NT2/D1 (cell line): Measurements from ENCODE around the gene SCART1.
"Not testable (repeated sequence)": the region's sequence is repeated elsewhere in the genome, so short reads cannot be mapped to it uniquely, and the experiment has no call there.

ENCODE experiments used
- DNase-seq: peaks from one replicate; pipeline ENCODE4 v3.0.0-alpha.2; 2011; ENCODE audit warnings: low read depth, low spot score
- H3K27me3 ChIP-seq: 2 replicates; pipeline ENCODE4 v1.6.0; 2011; ENCODE audit warnings: mild to moderate bottlenecking; ENCODE audit not compliant: insufficient read length, insufficient read depth
- H3K36me3 ChIP-seq: 2 replicates; pipeline ENCODE4 v1.6.1; 2011; ENCODE audit warnings: mild to moderate bottlenecking, low read length, mixed read lengths; ENCODE audit not compliant: insufficient read depth, insufficient read length
- H3K4me1 ChIP-seq: 2 replicates; pipeline ENCODE4 v1.5.1; 2011; ENCODE audit not compliant: insufficient read depth, insufficient read length
- H3K4me3 ChIP-seq: 2 replicates; pipeline ENCODE4 v1.5.1; 2011; ENCODE audit warnings: low read depth; ENCODE audit not compliant: insufficient read length
- H3K9ac ChIP-seq: 2 replicates; pipeline ENCODE4 v1.6.0; 2011; ENCODE audit warnings: low read depth; ENCODE audit not compliant: insufficient read length
- H3K9me3 ChIP-seq: 2 replicates; pipeline ENCODE4 v1.5.1; 2011; ENCODE audit warnings: mild to moderate bottlenecking, low read length; ENCODE audit not compliant: insufficient read depth
- SUZ12 ChIP-seq: IDR thresholded peaks from 2 replicates; pipeline ENCODE4 v1.6.1; 2011; ENCODE audit not compliant: insufficient read length, insufficient read depth; ENCODE audit errors: extremely low read depth
- YY1 ChIP-seq: IDR thresholded peaks from 2 replicates; pipeline ENCODE4 v1.6.1; 2011; ENCODE audit not compliant: insufficient read length, insufficient read depth
- ZNF274 ChIP-seq: IDR thresholded peaks from 2 replicates; pipeline ENCODE4 v1.6.1; 2011; ENCODE audit warnings: mild to moderate bottlenecking, low read depth, low read length

SCART1 gene

DNA sequence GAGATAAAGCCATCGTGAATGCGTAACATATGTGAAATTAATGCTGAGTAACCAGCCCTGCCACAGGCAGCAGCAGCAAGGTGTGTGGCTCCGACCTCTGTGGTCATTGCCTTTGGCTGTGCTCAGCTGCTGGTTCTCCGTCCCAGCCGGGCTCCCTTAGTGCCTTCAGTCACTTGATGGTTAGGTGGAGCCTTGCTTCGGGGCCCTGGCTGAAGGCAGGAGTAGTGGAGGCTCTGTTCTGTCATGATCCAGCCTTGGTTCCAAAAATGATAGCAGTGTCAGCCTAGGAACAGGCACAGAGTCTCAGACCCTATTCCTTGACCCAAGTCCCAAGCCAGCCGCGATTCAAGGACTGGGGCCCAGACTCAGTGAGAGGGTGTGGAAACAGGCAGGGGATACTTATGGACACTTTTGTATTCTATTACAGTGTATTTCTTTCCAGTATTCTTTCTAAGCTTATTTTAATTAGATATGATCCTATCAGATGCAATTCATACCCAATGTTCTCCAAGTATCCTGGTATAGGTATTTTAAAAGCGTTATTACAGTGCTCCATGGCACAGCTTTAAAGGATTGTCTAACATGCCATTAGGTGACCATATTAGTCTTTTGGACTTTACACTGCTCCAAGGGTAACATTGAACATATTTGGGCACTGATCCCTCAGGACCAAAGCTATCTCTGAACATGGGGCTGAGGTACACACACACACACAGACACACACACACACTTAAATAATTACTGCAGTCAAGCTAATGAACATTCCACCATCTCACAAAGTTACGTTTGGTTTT is 9.0 kb downstream of the SCART1 start:
- Histone ChIP-seq H3K9me3 (no peaks in the 10 kb centered on the region), H3K36me3 (no peaks in the 10 kb centered on the region), H3K4me3 (no peak overlapping the region), H3K4me1 (no peaks in the 10 kb centered on the region), H3K9ac (no peak overlapping the region), H3K27me3 (peaks cover 26% of the 10 kb centered on the region)
- TF ChIP-seq YY1: no peak
- TF ChIP-seq ZNF274: no peak
- no peak for TF ChIP-seq SUZ12
- no peak for DNase-seq

GRCh38 chr10:133464582-133465031 is 10.9 kb downstream of the SCART1 start:
- no peaks in the 10 kb centered on the region for H3K4me1 ChIP-seq
- H3K36me3 ChIP-seq: no peaks in the 10 kb centered on the region
- TF ChIP-seq SUZ12 (no peak), ZNF274 (no peak), YY1 (no peak)
- H3K4me3 ChIP-seq: no peak overlapping the region
- peaks cover 26% of the 10 kb centered on the region for H3K27me3 ChIP-seq
- no peak for DNase-seq
- H3K9ac ChIP-seq: peak overlapping the region; percentile 50
- no peaks in the 10 kb centered on the region for H3K9me3 ChIP-seq

GRCh38 chr10:133465191-133465949 is 11.6 kb downstream of the SCART1 start:
- Histone ChIP-seq H3K4me1 (no peaks in the 10 kb centered on the region), H3K9ac (peak overlapping the region; percentile 50), H3K4me3 (peak overlapping the region; percentile 30), H3K9me3 (no peaks in the 10 kb centered on the region), H3K36me3 (no peaks in the 10 kb centered on the region), H3K27me3 (peaks cover 26% of the 10 kb centered on the region)
- no peak for TF ChIP-seq SUZ12
- no peak for TF ChIP-seq ZNF274
- TF ChIP-seq YY1: no peak
- no peak for DNase-seq

DNA sequence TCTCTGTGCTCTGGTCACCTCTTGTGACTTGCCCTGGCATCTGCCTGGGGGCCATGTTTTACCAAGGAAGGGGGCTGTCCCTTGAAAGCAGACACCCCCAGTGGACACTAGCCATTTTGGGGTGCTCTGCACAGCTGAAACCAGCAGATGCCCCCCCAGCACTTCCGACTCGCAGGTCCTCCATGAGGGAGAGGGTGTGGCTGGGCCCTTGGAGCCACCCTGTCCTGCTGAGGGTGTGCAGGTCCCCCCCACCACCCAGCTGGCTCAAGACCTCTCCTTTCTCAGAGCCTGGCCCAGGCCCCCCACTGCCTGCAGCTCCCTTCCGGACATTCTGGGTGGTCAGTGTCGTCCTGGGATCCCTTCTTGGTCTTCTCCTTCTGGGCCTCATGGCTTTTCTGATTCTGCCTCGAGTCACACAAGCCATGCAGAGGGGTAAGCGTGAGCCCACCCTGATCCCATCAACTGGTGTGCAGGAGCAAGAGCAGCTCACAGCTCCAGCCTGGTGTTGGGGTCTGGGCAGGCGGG is 12.3 kb downstream of the SCART1 start:
- H3K36me3 ChIP-seq: no peaks in the 10 kb centered on the region
- H3K9me3 ChIP-seq: no peaks in the 10 kb centered on the region
- DNase-seq: no peak
- H3K9ac ChIP-seq: no peak overlapping the region
- TF ChIP-seq ZNF274 (no peak), YY1 (no peak), SUZ12 (no peak)
- H3K4me3 ChIP-seq: no peak overlapping the region
- peaks cover 26% of the 10 kb centered on the region for H3K27me3 ChIP-seq
- H3K4me1 ChIP-seq: no peaks in the 10 kb centered on the region

- no peak for DNase-seq
- Histone ChIP-seq H3K36me3 (no peaks in the 10 kb centered on the region), H3K4me1 (no peaks in the 10 kb centered on the region), H3K9me3 (no peaks in the 10 kb centered on the region), H3K27me3 (peaks cover 26% of the 10 kb centered on the region), H3K4me3 (no peak overlapping the region), H3K9ac (no peak overlapping the region)
- no peak for TF ChIP-seq YY1
- no peak for TF ChIP-seq ZNF274
- TF ChIP-seq SUZ12: no peak
Measured at GRCh38 chr10:133466683-133467275, 13.0 kb downstream of the SCART1 start.

DNA sequence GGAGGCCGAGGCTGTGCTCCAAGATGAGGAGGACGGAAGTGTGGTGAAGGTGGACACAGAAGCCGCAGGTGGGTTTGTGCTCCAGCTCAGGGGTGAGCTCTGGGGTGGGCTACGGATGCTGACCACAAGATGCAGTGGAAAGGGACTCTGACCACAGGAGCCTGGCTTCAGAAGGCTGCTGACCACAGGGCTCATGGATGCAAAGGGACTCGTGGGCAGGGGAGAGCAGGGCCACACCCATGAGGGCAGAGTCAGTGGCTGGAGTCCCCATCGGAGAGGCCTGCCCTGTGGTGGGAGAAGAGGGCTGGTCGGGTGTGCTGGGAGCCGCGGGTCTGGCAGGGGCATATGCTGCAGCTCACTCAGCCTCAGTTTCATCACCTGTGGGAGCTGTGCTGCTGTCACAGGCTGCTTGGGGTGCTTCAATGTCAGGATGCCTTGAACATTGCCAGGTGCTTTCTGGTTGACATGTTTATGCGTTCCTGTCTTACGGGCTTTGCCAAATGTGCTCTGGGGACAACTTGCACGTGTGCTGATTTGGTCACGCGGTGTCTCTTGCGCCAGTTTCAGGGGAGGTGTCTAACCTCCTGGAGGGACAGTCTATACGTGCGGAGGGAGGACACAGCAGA is 13.7 kb downstream of the SCART1 start:
- H3K4me1 ChIP-seq: no peaks in the 10 kb centered on the region
- no peak for DNase-seq
- H3K9ac ChIP-seq: no peak overlapping the region
- peaks cover 26% of the 10 kb centered on the region for H3K27me3 ChIP-seq
- no peak for TF ChIP-seq SUZ12
- TF ChIP-seq YY1: no peak
- no peak for TF ChIP-seq ZNF274
- H3K36me3 ChIP-seq: no peaks in the 10 kb centered on the region
- H3K4me3 ChIP-seq: no peak overlapping the region
- H3K9me3 ChIP-seq: no peaks in the 10 kb centered on the region

DNA sequence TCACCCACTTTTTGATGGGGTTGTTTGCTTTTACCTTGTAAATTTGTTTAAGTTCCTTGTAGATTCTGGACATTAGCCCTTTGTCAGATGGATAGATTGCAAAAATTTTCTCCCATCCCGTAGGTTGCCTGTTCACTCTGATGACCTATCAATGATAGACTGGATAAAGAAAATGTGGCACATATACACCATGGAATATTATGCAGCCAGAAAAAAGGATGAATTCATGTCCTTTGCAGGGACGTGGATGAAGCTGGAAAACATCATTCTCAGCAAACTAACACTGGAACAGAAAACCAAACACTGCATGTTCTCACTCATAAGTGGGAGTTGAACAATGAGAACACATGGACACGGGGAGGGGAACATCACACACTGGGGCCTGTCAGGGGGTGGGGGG is 15.5 kb downstream of the SCART1 start:
- not testable (repeated sequence) for H3K4me3 ChIP-seq, H3K9ac ChIP-seq, H3K36me3 ChIP-seq, H3K4me1 ChIP-seq, H3K9me3 ChIP-seq, DNase-seq
- peaks cover 21% of the 10 kb centered on the region for H3K27me3 ChIP-seq
